ENCODE results near the gene SLC26A4.
"Not testable (repeated sequence)": the region's sequence is repeated elsewhere in the genome, so short reads cannot be mapped to it uniquely, and the experiment has no call there.

SLC26A4 gene

GRCh38 chr7:107631588-107632491 lies 28.8 kb upstream of the SLC26A4 start:
- no peak overlapping the region for H3K9ac ChIP-seq (ENCODE audit: low read depth in 1 of 2, low read length in 2 of 2)
- H3K36me3 ChIP-seq (ENCODE audit: control insufficient read depth in 2 of 2, insufficient read depth in 2 of 2, low read length in 2 of 2), result no peaks in the 10 kb centered on the region

GRCh38 chr7:107632492-107632865 lies 28.1 kb upstream of the SLC26A4 start:
- Histone ChIP-seq H3K4me3 (ENCODE audit: low read length in 2 of 2) (no peak overlapping the region), H3K27me3 (ENCODE audit: control insufficient read depth in 2 of 2, insufficient read depth in 2 of 2, low read length in 2 of 2) (no peaks in the 10 kb centered on the region), H3K4me1 (ENCODE audit: control insufficient read depth in 2 of 2, insufficient read depth in 2 of 2, low read length in 2 of 2) (no peaks in the 10 kb centered on the region), H3K9me3 (ENCODE audit: control insufficient read depth in 2 of 2, low read length in 2 of 2) (no peaks in the 10 kb centered on the region), H3K27ac (ENCODE audit: low read depth in 2 of 2, low read length in 2 of 2) (no peak overlapping the region), H3K36me3 (ENCODE audit: control insufficient read depth in 2 of 2, insufficient read depth in 2 of 2, low read length in 2 of 2) (no peaks in the 10 kb centered on the region), H3K9ac (ENCODE audit: low read depth in 1 of 2, low read length in 2 of 2) (no peak overlapping the region)

More at GRCh38 chr7:107631588-107632491, 28.8 kb upstream of the SLC26A4 start:
- no peaks in the 10 kb centered on the region for H3K4me1 ChIP-seq (ENCODE audit: control insufficient read depth in 2 of 2, insufficient read depth in 2 of 2, low read length in 2 of 2)
- no peak overlapping the region for H3K27ac ChIP-seq (ENCODE audit: low read depth in 2 of 2, low read length in 2 of 2)
- H3K27me3 ChIP-seq (ENCODE audit: control insufficient read depth in 2 of 2, insufficient read depth in 2 of 2, low read length in 2 of 2), result no peaks in the 10 kb centered on the region
- no peak overlapping the region for H3K4me3 ChIP-seq (ENCODE audit: low read length in 2 of 2)
- H3K9me3 ChIP-seq (ENCODE audit: control insufficient read depth in 2 of 2, low read length in 2 of 2), result no peaks in the 10 kb centered on the region

DNA sequence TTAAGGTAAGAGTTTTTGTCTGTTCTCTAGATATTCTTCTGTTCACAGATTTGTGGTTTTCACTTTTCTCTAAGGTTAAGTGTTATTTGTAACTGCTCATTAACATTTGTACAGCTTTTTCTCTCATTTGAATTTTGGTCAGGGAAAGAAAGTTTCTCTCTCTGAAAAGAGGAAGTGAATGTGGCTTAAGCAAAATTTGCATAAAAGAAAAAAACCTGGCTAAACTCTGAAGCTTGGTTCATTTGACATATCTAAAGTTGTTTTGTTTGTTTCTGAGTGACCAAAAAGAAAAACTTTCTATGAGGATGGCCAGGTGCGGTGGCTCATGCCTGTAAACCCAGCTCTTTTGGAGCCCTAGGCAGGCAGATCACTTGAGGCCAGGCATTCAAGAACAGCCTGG lies 22.0 kb upstream of the SLC26A4 start:
- H3K27me3 ChIP-seq (ENCODE audit: control insufficient read depth in 2 of 2, insufficient read depth in 2 of 2, low read length in 2 of 2), result no peaks in the 10 kb centered on the region
- no peak overlapping the region for H3K27ac ChIP-seq (ENCODE audit: low read depth in 2 of 2, low read length in 2 of 2)
- H3K9ac ChIP-seq (ENCODE audit: low read depth in 1 of 2, low read length in 2 of 2), result no peak overlapping the region
- no peaks in the 10 kb centered on the region for H3K4me1 ChIP-seq (ENCODE audit: control insufficient read depth in 2 of 2, insufficient read depth in 2 of 2, low read length in 2 of 2)
- H3K4me3 ChIP-seq (ENCODE audit: low read length in 2 of 2), result no peak overlapping the region
- no peaks in the 10 kb centered on the region for H3K9me3 ChIP-seq (ENCODE audit: control insufficient read depth in 2 of 2, low read length in 2 of 2)
- H3K36me3 ChIP-seq (ENCODE audit: control insufficient read depth in 2 of 2, insufficient read depth in 2 of 2, low read length in 2 of 2), result no peaks in the 10 kb centered on the region

- not testable (repeated sequence) for H3K9me3 ChIP-seq (ENCODE audit: control insufficient read depth in 2 of 2, low read length in 2 of 2); H3K4me3 ChIP-seq (ENCODE audit: low read length in 2 of 2); H3K9ac ChIP-seq (ENCODE audit: low read depth in 1 of 2, low read length in 2 of 2); H3K4me1 ChIP-seq (ENCODE audit: control insufficient read depth in 2 of 2, insufficient read depth in 2 of 2, low read length in 2 of 2); H3K36me3 ChIP-seq (ENCODE audit: control insufficient read depth in 2 of 2, insufficient read depth in 2 of 2, low read length in 2 of 2); H3K27me3 ChIP-seq (ENCODE audit: control insufficient read depth in 2 of 2, insufficient read depth in 2 of 2, low read length in 2 of 2); H3K27ac ChIP-seq (ENCODE audit: low read depth in 2 of 2, low read length in 2 of 2)
Measured at GRCh38 chr7:107639070-107639469, 21.6 kb upstream of the SLC26A4 start.

DNA sequence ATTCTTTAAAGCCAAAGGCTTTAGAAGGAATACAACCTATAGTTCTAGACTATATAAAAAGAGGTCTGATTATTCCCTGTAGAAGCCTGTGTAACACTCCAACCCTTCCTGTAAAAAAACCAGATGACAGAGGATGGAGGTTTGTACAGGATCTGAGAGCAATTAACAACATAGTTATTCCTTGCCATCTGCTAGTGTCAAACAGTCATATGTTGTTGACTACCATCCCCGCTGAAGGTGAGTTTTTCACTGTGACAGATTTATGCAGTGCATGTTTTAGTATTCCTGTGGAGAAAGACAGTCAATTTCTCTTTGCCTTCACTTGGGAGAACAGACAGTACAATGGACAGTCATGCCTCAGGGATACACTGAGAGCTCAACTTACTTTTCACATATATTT lies 19.0 kb upstream of the SLC26A4 start:
- no peaks in the 10 kb centered on the region for H3K36me3 ChIP-seq (ENCODE audit: control insufficient read depth in 2 of 2, insufficient read depth in 2 of 2, low read length in 2 of 2)
- H3K27me3 ChIP-seq (ENCODE audit: control insufficient read depth in 2 of 2, insufficient read depth in 2 of 2, low read length in 2 of 2), result no peaks in the 10 kb centered on the region
- H3K4me3 ChIP-seq (ENCODE audit: low read length in 2 of 2), result no peak overlapping the region
- no peak overlapping the region for H3K27ac ChIP-seq (ENCODE audit: low read depth in 2 of 2, low read length in 2 of 2)
- no peaks in the 10 kb centered on the region for H3K9me3 ChIP-seq (ENCODE audit: control insufficient read depth in 2 of 2, low read length in 2 of 2)
- H3K4me1 ChIP-seq (ENCODE audit: control insufficient read depth in 2 of 2, insufficient read depth in 2 of 2, low read length in 2 of 2), result peaks cover 2 to 6% of the 10 kb centered on the region in 2 donors
- H3K9ac ChIP-seq (ENCODE audit: low read depth in 1 of 2, low read length in 2 of 2), result no peak overlapping the region

- no peak overlapping the region for H3K27ac ChIP-seq (ENCODE audit: low read depth in 2 of 2, low read length in 2 of 2)
- no peak overlapping the region for H3K9ac ChIP-seq (ENCODE audit: low read depth in 1 of 2, low read length in 2 of 2)
Measured at GRCh38 chr7:107642501-107642900, 18.1 kb upstream of the SLC26A4 start.

GRCh38 chr7:107643407-107643806 lies 17.2 kb upstream of the SLC26A4 start:
- Histone ChIP-seq H3K4me1 (ENCODE audit: control insufficient read depth in 2 of 2, insufficient read depth in 2 of 2, low read length in 2 of 2) (peaks cover 2 to 6% of the 10 kb centered on the region in 2 donors), H3K27me3 (ENCODE audit: control insufficient read depth in 2 of 2, insufficient read depth in 2 of 2, low read length in 2 of 2) (no peaks in the 10 kb centered on the region), H3K4me3 (ENCODE audit: low read length in 2 of 2) (no peak overlapping the region), H3K27ac (ENCODE audit: low read depth in 2 of 2, low read length in 2 of 2) (no peak overlapping the region), H3K36me3 (ENCODE audit: control insufficient read depth in 2 of 2, insufficient read depth in 2 of 2, low read length in 2 of 2) (no peaks in the 10 kb centered on the region), H3K9me3 (ENCODE audit: control insufficient read depth in 2 of 2, low read length in 2 of 2) (no peaks in the 10 kb centered on the region), H3K9ac (ENCODE audit: low read depth in 1 of 2, low read length in 2 of 2) (no peak overlapping the region)

More at GRCh38 chr7:107642501-107642900, 18.1 kb upstream of the SLC26A4 start:
- Histone ChIP-seq H3K4me3 (ENCODE audit: low read length in 2 of 2) (no peak overlapping the region), H3K4me1 (ENCODE audit: control insufficient read depth in 2 of 2, insufficient read depth in 2 of 2, low read length in 2 of 2) (peaks cover 2 to 6% of the 10 kb centered on the region in 2 donors), H3K9me3 (ENCODE audit: control insufficient read depth in 2 of 2, low read length in 2 of 2) (no peaks in the 10 kb centered on the region), H3K36me3 (ENCODE audit: control insufficient read depth in 2 of 2, insufficient read depth in 2 of 2, low read length in 2 of 2) (no peaks in the 10 kb centered on the region), H3K27me3 (ENCODE audit: control insufficient read depth in 2 of 2, insufficient read depth in 2 of 2, low read length in 2 of 2) (no peaks in the 10 kb centered on the region)

GRCh38 chr7:107643938-107644308 lies 16.7 kb upstream of the SLC26A4 start:
- no peaks in the 10 kb centered on the region for H3K36me3 ChIP-seq (ENCODE audit: control insufficient read depth in 2 of 2, insufficient read depth in 2 of 2, low read length in 2 of 2)
- H3K27ac ChIP-seq (ENCODE audit: low read depth in 2 of 2, low read length in 2 of 2), result no peak overlapping the region
- H3K4me1 ChIP-seq (ENCODE audit: control insufficient read depth in 2 of 2, insufficient read depth in 2 of 2, low read length in 2 of 2), result peaks cover 2 to 6% of the 10 kb centered on the region in 2 donors
- H3K9ac ChIP-seq (ENCODE audit: low read depth in 1 of 2, low read length in 2 of 2), result no peak overlapping the region
- peak overlapping the region in 1 of 2 donors; percentile 13 for H3K4me3 ChIP-seq (ENCODE audit: low read length in 2 of 2)
- H3K27me3 ChIP-seq (ENCODE audit: control insufficient read depth in 2 of 2, insufficient read depth in 2 of 2, low read length in 2 of 2), result no peaks in the 10 kb centered on the region
- no peaks in the 10 kb centered on the region for H3K9me3 ChIP-seq (ENCODE audit: control insufficient read depth in 2 of 2, low read length in 2 of 2)

DNA sequence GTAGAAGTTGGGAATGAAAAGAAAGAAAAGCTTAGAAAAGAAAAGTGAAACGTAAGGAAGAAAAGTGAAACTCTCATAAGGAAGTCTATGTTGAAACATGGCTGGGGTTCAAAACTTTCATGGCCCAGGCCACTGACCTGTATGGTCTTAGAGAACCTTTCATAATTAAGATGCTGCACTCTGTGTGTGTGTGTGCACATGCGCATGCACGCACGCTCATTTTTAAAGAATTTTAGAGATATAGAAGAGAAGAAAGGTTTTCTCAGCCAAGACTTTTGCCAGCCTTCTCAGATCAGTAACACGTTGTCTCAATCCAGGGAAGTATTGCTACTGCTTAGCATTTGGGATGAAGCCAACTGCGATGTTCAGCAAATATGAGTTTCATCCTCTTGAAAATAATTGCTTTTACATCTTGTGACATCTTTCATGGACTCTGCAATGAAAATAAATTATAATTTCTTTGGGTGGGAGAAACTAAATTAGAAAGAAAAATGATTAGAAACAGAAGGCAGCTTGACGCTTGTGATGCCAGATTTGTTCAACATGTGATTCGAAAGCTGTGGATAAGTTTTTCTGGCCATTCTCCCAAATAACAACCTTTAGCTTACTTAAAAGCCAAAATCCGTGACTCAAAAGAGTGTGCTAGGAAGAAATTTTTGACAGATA lies 16.2 kb upstream of the SLC26A4 start:
- peaks cover 2 to 6% of the 10 kb centered on the region in 2 donors for H3K4me1 ChIP-seq (ENCODE audit: control insufficient read depth in 2 of 2, insufficient read depth in 2 of 2, low read length in 2 of 2)
- H3K27ac ChIP-seq (ENCODE audit: low read depth in 2 of 2, low read length in 2 of 2), result no peak overlapping the region
- no peaks in the 10 kb centered on the region for H3K27me3 ChIP-seq (ENCODE audit: control insufficient read depth in 2 of 2, insufficient read depth in 2 of 2, low read length in 2 of 2)
- peak overlapping the region in 1 of 2 donors; percentile 13 for H3K4me3 ChIP-seq (ENCODE audit: low read length in 2 of 2)
- no peaks in the 10 kb centered on the region for H3K36me3 ChIP-seq (ENCODE audit: control insufficient read depth in 2 of 2, insufficient read depth in 2 of 2, low read length in 2 of 2)
- no peak overlapping the region for H3K9ac ChIP-seq (ENCODE audit: low read depth in 1 of 2, low read length in 2 of 2)
- H3K9me3 ChIP-seq (ENCODE audit: control insufficient read depth in 2 of 2, low read length in 2 of 2), result no peaks in the 10 kb centered on the region

DNA sequence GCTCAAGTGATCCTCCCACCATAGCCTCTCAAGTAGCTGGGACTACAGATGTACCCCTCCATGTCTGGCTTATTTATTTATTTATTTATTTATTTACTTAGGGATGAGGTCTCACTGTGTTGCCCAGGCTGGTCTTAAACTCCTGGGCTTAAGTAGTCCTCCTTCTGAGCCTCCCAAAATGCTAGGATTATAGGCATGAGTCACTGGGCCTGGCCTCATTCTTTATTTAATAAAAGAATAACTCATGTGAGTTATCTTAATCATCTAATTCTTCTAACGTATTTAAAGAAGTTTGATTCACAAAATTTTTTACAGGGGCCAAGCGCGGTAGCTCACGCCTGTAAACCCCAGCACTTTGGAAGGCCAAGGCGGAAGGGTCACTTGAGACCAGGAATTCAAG lies 8.0 kb upstream of the SLC26A4 start:
- Histone ChIP-seq H3K36me3 (ENCODE audit: control insufficient read depth in 2 of 2, insufficient read depth in 2 of 2, low read length in 2 of 2) (no peaks in the 10 kb centered on the region), H3K27me3 (ENCODE audit: control insufficient read depth in 2 of 2, insufficient read depth in 2 of 2, low read length in 2 of 2) (no peaks in the 10 kb centered on the region), H3K9ac (ENCODE audit: low read depth in 1 of 2, low read length in 2 of 2) (no peak overlapping the region), H3K27ac (ENCODE audit: low read depth in 2 of 2, low read length in 2 of 2) (no peak overlapping the region), H3K4me3 (ENCODE audit: low read length in 2 of 2) (no peak overlapping the region), H3K9me3 (ENCODE audit: control insufficient read depth in 2 of 2, low read length in 2 of 2) (no peaks in the 10 kb centered on the region), H3K4me1 (ENCODE audit: control insufficient read depth in 2 of 2, insufficient read depth in 2 of 2, low read length in 2 of 2) (no peaks in the 10 kb centered on the region)
